Measurements from ENCODE around the gene RPS13.
"Not testable (repeated sequence)": the region's sequence is repeated elsewhere in the genome, so short reads cannot be mapped to it uniquely, and the experiment has no call there.

Gene RPS13

GRCh38 chr11:17077520-17078401, at the start of gene RPS13:
Gene RPS13 (minus strand): TSS chr11:17077667. CDS start chr11:17077641, 26 bp downstream.
- peak; percentile 91 to 95 for DNase-seq

- DNase-seq = no peak
Observed at GRCh38 chr11:17121981-17122380, 44.5 kb upstream of the RPS13 start.

GRCh38 chr11:17117262-17117661, 39.8 kb upstream of the RPS13 start:
- DNase-seq = no peak

- no peak for DNase-seq
Observed at GRCh38 chr11:17116117-17116516, 38.6 kb upstream of the RPS13 start.

- DNase-seq = not testable (repeated sequence)
Observed at GRCh38 chr11:17107745-17108144, 30.3 kb upstream of the RPS13 start.

- not testable (repeated sequence) for DNase-seq
Observed at GRCh38 chr11:17105404-17106040, 28.1 kb upstream of the RPS13 start.

GRCh38 chr11:17102462-17102861, 25.0 kb upstream of the RPS13 start:
- no peak for DNase-seq

- DNase-seq = no peak
Observed at GRCh38 chr11:17098658-17099057, 21.2 kb upstream of the RPS13 start.

GRCh38 chr11:17098038-17098437, 20.6 kb upstream of the RPS13 start:
- no peak for DNase-seq

- not testable (repeated sequence) for DNase-seq
Observed at GRCh38 chr11:17085976-17086375, 8.5 kb upstream of the RPS13 start.

- DNase-seq = no peak
Observed at GRCh38 chr11:17077240-17077519, 287 bp downstream of the RPS13 start.

GRCh38 chr11:17076517-17077239, 789 bp downstream of the RPS13 start:
- DNase-seq = peak in 1 of 2 experiments; percentile 11

GRCh38 chr11:17075506-17075905, 2.0 kb downstream of the RPS13 start:
- DNase-seq = no peak

- no peak for DNase-seq
Observed at GRCh38 chr11:17073370-17074027, 4.0 kb downstream of the RPS13 start.

GRCh38 chr11:17067417-17067816, 10.1 kb downstream of the RPS13 start:
- no peak for DNase-seq

- no peak for DNase-seq
Observed at GRCh38 chr11:17066691-17067090, 10.8 kb downstream of the RPS13 start.

- DNase-seq = peak; percentile 72 to 76
Observed at GRCh38 chr11:17063171-17064002, 14.1 kb downstream of the RPS13 start.

GRCh38 chr11:17051146-17051545, 26.3 kb downstream of the RPS13 start:
- DNase-seq = not testable (repeated sequence)

- not testable (repeated sequence) for DNase-seq
Observed at GRCh38 chr11:17048491-17048890, 29.0 kb downstream of the RPS13 start.

- DNase-seq = no peak
Observed at GRCh38 chr11:17046690-17047089, 30.8 kb downstream of the RPS13 start.

GRCh38 chr11:17036666-17037658, 40.5 kb downstream of the RPS13 start:
- DNase-seq = peak; percentile 13 to 19
